HG03565 (cell line): ENCODE measurements around the gene ARHGAP11A.
"Not testable (repeated sequence)": the region's sequence is repeated elsewhere in the genome, so short reads cannot be mapped to it uniquely, and the experiment has no call there.

Experiments
- ATAC-seq: cut with Tn5 transposase; IDR thresholded peaks from one replicate; pipeline ENCODE4 v1.9.1; 2021; ENCODE audit warnings: mild to moderate bottlenecking, moderate library complexity; ENCODE audit not compliant: unreplicated experiment

ARHGAP11A gene, protein sequence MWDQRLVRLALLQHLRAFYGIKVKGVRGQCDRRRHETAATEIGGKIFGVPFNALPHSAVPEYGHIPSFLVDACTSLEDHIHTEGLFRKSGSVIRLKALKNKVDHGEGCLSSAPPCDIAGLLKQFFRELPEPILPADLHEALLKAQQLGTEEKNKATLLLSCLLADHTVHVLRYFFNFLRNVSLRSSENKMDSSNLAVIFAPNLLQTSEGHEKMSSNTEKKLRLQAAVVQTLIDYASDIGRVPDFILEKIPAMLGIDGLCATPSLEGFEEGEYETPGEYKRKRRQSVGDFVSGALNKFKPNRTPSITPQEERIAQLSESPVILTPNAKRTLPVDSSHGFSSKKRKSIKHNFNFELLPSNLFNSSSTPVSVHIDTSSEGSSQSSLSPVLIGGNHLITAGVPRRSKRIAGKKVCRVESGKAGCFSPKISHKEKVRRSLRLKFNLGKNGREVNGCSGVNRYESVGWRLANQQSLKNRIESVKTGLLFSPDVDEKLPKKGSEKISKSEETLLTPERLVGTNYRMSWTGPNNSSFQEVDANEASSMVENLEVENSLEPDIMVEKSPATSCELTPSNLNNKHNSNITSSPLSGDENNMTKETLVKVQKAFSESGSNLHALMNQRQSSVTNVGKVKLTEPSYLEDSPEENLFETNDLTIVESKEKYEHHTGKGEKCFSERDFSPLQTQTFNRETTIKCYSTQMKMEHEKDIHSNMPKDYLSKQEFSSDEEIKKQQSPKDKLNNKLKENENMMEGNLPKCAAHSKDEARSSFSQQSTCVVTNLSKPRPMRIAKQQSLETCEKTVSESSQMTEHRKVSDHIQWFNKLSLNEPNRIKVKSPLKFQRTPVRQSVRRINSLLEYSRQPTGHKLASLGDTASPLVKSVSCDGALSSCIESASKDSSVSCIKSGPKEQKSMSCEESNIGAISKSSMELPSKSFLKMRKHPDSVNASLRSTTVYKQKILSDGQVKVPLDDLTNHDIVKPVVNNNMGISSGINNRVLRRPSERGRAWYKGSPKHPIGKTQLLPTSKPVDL

DNA sequence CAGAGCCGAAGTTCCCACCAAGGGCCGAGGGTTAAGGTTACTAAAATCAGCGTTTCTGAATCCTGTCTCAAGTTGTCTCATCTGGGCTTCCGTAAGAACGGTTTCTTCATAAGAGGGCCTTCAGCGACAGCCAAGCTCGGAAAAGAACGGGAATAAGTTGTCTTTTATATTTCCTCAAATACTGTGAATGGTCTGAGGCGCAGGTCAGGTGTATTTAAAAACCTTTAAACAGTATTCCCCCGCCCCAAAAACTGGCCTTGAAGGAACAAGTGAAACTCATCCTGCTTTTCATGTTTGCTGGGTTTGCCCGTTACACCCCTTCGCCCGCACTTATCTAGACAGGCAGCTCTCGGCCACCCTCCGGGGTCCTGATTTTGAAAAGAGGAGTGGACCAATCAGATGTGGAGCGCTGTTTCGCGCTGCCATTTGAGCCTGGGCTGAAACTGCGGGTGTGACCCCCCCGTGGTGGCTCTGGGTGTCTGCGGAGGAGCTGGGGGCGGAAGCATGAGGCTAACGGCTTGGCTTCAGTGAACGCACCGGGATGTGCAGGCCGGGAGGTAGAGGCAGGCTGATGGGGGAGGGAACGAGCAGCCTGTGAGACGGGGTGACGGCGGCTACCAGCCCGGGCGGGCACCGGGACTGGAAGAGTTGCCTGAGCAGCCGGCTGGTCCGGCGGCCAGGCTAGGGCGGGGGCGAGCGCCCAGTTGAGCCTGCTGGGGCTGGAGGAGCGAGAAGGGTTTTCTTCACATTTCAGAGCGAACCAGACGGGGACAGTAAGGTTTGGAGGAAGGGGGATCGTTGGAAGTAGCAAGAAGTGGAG is at the start of gene ARHGAP11A:
ARHGAP11A (plus strand) TSS at position 454 of the 820 bp plus-strand sequence. CDS start 708 bp downstream, outside the sequence.
- peak; percentile 35 for ATAC-seq

DNA sequence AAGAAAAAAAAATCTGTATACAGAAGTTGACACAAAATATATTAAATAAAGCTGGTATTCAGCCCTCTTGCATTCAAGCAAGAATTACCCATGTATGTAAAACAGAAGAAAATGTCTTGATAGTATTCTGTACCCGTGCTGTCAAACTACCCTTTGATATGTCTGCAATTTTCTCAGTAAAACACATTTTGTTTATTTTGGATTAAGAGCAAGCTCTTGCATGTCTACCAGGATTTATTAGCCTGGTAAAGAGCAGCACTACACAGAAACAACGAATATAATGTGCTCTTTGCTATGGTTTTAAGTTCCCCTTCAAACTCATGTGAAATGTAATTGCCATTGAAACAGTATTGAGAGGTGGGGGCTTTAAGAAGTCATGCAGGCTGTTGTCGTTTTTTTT is 46.3 kb upstream of the ARHGAP11A start:
- ATAC-seq, result not testable (repeated sequence)

DNA sequence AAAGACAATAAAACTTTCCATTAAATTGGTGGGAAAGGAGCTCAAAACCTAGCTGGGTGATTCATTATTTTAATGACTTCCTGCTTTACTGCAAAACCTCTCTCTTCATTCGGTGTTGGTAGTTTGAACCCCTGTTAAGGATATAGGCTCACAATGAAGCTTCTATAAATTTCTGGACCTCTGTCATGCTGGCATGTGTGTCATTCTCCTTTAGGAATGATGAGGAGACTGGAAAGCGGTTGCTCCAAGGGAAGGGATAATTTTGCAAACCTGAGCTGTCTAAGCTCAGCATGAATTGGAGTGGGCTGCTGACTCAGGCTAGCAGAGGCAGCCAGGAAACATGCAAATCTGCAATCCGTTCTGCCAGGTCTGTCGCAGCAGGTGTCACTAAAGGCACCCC is 36.8 kb upstream of the ARHGAP11A start:
- not testable (repeated sequence) for ATAC-seq

DNA sequence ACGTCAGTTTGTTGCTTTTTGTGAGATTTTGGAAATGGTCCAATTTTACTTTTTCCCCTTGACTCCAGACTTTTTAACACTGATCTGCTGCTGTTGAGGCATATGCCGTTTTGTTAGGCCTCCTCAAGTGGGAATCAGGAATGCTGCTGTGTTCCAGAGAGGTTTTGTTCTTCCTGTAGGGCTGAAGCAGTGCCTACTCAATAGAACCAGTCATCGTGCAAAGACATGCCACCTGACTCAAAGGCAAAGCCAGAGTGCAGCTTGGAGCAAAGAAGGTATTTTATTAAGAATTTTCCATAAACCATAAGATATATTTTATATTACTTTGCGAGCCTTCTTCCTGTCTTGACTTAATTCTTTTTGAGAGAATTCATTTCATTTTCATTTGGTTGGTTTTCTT is 29.5 kb upstream of the ARHGAP11A start:
- not testable (repeated sequence) for ATAC-seq

DNA sequence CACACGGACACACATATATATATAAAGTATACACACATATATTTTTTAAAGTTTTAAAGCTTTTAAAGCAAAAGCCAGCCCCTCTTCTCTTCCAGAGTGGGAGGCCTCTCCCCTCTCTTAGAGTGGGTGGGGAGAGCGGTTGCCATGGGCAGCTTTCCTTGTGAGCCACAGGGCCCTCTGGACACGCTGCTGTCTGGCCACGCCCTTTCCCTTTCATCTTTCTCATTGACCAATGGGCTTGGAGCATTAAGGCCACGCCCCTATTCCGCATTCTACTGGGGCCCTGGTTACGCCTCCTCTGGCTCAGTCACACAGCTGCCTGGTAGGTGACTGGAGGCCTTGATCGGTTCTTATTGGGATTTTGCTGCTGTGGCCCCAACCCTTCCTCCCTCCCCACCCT is 22.2 kb upstream of the ARHGAP11A start, which contains the start of gene GOLGA8N:
GOLGA8N (plus strand) TSS at position 306 of the 400 bp plus-strand sequence.
- ATAC-seq, result not testable (repeated sequence)

DNA sequence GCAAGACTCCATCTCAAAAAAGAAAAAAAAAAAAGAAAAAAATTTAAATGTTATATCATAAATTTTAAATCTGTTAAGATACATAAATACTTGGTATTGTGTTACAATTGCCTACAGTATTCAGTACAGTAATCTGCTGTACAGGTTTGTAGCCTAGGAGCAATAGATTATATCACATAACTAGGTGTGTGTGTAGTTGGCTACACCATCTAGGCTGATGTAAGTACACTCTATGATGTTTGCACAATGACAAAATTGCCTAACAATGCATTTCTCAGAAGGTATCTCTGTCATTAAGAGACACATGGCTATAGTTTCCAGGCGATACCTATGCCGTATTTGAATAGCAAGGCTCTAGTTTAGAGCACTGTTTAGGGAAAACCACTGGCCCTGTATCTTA is 5.8 kb upstream of the ARHGAP11A start:
- ATAC-seq, result not testable (repeated sequence)

DNA sequence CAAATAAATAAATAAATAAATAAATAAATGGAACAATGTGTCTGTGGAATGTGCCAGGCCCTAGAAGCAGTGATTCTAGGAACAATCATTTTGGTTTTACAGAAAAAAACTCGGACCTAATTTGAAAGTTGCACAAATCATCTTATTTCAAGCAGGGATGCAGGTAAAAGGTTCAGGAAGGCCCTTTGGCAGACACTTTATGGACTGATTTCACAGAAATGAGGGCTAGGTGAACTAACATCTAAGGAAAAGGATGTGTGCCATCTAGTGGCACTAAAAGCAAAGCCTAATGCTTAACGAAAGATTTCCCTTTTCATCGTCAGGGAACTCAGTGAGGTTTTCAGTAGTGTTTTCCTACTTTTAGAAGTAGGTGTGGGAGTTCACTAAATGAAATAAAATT is 4.6 kb upstream of the ARHGAP11A start:
- ATAC-seq, result not testable (repeated sequence)

DNA sequence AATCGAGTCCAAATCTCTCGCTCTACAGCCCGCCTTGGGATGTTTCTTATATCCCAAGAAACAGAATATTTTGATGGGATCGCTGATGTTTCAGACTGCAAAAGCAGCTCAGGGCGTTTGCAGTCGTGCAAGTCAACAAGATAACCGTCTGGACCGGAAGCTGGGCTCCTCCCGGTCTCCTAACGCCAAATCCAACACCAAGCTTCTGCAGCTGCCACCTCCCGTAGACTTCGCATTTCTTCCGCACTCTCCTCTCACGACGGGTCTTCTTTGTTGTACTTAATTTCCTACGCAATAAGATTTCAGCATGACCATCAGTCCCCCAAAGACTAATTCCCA is 623 bp upstream of the ARHGAP11A start:
- peak; percentile 14 for ATAC-seq

DNA sequence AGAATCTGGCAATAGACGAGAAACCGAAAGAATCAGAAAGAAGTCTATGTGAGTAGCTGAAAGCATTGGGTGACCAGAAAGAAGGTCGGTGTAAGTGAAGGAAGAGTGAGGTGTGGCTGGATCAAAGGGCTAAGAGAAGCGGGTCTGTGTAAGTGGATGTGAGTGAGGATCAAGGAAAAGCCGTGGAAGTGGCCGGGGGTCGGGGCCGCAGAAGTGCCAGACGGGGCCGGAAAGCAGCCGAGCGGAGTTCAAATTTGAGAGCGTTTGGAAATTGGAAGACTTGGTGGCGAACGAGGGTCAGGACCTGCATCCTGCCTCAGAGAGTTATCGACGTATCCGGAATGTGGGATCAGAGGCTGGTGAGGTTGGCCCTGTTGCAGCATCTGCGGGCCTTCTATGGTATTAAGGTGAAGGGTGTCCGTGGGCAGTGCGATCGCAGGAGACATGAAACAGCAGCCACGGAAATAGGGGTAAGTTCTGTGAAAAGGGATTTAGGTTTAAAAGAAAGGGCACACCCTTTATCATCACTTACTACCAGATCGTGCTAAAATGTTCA is 645 bp downstream of the ARHGAP11A start:
- not testable (repeated sequence) for ATAC-seq

DNA sequence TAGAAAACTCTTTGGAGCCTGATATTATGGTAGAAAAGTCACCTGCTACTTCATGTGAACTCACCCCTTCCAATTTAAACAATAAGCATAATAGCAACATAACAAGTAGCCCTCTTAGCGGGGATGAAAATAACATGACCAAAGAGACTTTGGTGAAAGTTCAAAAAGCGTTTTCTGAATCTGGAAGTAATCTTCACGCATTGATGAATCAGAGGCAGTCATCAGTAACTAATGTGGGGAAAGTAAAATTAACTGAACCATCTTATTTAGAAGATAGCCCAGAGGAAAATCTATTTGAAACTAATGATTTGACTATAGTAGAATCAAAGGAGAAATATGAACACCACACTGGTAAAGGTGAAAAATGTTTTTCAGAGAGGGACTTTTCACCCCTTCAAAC is 21.1 kb downstream of the ARHGAP11A start:
- no peak for ATAC-seq

DNA sequence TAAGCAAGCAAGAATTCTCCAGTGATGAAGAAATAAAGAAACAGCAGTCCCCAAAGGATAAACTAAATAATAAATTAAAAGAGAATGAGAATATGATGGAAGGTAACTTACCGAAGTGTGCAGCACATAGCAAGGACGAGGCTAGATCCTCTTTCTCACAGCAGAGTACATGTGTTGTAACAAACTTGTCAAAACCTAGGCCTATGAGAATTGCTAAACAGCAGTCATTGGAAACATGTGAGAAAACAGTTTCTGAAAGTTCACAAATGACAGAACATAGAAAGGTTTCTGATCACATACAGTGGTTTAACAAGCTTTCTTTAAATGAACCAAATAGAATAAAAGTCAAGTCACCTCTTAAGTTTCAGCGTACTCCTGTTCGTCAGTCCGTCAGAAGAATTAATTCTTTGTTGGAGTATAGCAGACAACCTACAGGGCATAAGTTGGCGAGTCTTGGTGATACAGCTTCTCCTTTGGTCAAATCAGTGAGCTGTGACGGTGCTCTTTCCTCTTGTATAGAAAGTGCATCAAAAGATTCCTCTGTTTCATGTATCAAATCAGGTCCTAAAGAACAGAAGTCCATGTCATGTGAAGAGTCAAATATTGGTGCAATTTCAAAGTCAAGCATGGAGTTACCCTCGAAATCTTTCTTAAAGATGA is 21.7 kb downstream of the ARHGAP11A start:
- ATAC-seq, result no peak

DNA sequence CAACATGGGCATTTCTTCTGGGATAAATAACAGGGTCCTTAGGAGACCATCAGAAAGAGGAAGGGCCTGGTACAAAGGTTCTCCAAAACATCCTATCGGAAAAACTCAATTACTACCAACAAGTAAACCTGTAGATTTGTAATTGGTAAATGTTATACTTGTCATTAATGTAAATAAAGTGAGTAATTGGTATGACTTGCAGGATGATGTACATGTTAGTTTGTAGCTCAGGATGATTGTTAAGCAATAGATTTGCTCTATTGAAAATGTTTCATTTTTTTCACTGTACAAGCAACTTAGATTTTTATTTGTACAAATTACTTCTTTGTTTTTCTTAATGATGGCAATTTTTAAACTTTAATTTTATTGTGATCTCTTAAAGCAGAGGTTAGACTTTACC is 22.4 kb downstream of the ARHGAP11A start:
- ATAC-seq, result no peak

DNA sequence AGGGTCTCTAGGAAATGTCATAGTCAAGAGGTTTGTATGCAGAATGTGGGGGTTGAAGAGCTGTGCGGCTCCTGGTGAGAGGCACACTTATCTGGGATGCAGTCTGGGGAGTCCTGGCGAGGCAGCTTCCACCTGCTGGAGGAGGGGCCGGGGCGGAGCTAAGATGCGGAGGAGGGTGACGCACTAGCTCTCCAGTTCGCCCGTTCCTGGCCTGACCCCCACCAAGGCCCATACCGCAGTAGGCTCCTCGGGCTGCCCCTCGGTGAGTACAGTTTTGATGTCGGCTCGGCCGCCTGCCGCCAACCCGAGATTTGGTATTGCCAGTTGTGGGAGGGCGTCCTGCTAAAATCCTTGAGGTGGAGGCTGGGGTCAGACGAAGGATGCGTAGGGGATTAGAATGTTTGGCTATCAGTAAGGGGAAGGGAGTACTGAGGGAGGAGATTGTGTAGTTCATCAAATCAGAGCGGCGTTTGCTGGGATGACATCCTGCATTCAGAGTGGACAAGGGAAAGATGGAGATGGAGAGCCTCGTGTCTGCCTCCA is 26.3 kb downstream of the ARHGAP11A start, which contains the start of gene SCG5:
SCG5 (plus strand) TSS at position 194 of the 543 bp plus-strand sequence. CDS start 1,883 bp downstream, outside the sequence.
- ATAC-seq, result no peak

DNA sequence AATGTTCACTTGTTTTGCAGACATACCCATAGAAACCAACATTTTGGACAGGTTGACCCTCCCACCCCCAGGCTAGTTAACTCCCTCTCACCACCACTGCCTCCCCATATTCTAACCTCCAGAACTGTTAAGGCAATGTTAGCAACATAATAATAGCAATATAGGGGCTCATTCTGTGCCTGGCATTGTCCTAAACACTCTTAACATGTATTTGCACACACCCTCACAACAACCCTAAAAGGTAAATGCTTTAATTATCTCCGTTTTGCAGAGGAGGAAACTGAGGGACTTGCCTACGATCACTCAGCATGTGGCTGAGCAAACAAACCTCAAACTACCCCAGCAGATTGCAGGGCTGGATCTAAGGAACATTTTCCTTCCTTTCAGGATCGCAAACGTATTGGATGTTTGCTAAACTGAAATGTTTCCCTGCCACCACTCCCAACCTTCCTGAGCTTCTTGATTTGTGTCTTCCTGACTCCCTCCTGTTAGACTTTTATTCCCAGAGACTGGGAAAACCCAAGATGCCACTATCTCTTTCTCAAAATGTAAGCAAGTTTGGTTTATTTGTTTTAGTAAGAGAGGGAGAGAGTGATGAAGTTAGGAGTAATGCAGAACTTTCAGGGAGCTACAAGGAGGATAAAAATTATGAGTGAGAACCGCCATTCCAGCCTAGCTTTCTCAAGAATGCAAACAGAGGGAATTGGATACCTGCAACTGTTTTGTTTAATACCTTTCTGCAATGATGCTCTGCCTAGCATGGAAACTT is 27.5 kb downstream of the ARHGAP11A start:
- ATAC-seq, result no peak

DNA sequence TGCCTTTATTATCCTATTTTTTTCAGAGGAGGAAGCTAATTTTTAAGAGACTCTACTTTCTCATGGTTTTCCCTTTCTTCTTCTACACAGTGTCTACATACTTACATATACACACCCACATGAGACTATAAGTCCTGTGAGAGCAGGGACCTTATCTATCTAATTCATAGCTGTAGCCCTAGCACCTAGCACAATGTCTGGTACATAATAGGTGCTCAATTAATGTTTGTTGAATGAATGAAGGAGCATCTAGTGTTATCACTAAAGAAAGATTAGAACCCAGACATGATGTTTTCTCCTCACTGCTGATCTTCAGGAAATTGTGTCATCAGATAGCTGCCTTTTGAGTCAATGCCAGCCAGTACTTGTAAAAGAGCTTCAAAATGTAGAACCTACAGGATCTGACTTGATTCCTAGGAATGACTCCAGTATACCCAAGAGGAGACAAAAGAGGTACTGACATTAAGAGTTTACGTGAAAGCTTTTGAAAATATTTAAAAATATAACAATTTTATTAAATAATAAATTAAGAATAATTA is 28.7 kb downstream of the ARHGAP11A start:
- ATAC-seq, result no peak

DNA sequence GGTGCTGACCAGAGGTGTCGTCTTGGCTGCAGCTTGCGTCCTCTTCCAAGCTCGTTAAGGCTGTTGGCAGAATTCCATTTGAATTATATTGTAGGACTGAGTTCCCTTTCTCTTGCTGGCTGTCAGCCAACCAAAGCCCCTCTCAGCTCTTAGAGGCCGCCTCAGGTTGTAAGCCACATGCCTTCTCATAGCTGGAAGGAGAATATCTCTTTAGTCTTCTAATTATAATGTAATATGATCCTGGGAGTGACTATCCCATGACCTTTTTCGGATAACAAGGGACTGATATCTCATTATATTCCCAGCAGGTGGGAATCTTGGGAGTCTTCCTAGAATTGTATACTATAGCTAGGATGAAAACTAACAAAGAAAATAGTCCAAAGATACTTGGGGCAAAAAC is 31.0 kb downstream of the ARHGAP11A start:
- ATAC-seq, result no peak

DNA sequence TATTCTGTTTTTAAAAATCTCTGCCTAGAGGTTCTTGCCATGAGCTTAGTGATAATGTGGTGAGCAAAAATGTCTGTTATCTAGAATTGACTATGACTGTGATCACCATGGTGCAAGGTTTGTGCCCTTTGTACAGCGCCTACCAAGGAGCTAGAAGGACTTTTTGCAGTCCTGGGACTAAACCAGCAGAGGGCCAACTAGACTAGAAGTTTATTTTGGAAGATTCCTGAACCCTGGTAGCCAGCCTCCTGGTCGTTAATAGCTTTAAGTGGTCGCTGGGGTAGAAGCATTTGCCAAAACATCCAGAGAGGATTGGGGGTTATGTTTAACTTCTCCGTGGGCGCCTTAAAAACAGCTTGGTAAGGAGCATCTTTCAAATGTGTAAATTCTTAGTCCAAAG is 34.0 kb downstream of the ARHGAP11A start:
- ATAC-seq, result no peak

DNA sequence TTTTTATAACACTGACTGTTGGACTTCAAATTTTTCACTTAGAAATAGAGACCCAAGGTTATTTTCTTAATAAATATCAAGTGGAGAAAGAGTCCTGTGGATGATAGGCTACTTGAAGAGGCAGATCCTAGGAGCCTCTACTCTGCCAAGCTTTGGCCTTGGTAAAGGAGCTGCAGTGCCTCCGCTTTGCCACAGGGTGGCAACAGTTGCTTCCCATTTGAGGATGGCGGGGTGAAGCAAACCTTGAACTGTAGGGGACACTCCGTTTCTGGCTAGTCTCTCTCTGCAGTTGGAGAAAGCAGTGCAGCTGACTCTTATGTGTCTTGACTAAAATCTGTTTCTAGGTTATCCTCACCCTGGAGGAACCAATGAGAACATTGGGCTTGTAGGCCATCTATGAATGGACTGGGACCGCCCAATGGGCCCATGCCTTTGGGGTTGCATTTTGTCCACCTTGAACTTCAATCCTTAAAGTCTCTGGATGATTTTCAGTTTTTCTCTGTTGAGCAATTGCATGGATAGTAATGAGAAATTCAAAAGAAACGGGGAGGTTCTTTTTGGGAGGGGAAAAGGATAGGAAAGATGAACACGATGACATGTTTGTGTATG is 36.0 kb downstream of the ARHGAP11A start:
- ATAC-seq, result peak; percentile 90
